Endothelial cell of umbilical vein (primary cell): Measurements from ENCODE around the gene OPA3. TPM values are rescaled to one million over a fixed set of nuclear protein-coding genes. Genes with fewer than 3 reads are reported as not detected.
A peak's percentile ranks its signal among the peaks of the same experiment; 100 is the strongest.

Experiments
- BruUV-seq: library from RNA; stranded (reverse); fragments of 400-500 nt; replicated peaks from 2 replicates; lab custom pipeline; 2021; lab: Mats Ljungman, UMichigan
- CTCF ChIA-PET: fragments of 300-600, 350-600 bp; sonication (Branson Sonifier 250); formaldehyde crosslinking; loops from one replicate; lab custom pipeline; 2021; ENCODE audit warnings: antibody characterized with exemption, inconsistent platforms; lab: Charles Lee
- POLR2A ChIA-PET: fragments of 300-600, 350-600 bp; sonication (Branson Sonifier 250); formaldehyde crosslinking; loops from one replicate; lab custom pipeline; 2021; ENCODE audit warnings: antibody characterized with exemption, inconsistent platforms; lab: Charles Lee
- DNase-seq: peaks from one replicate; pipeline ENCODE4 v3.0.0-alpha.2; 2011; ENCODE audit warnings: low read depth, low spot score
- FAIRE-seq: peaks from 2 replicates; lab custom pipeline; 2011; peaks lifted over from hg19 to GRCh38; lab: Jason Lieb, UNC
- H2AFZ ChIP-seq: 2 replicates; pipeline ENCODE4 v1.6.0; 2012; ENCODE audit warnings: low read depth, low read length, control low read depth, inconsistent platforms
- H3K27ac ChIP-seq: 2 replicates; pipeline ENCODE4 v1.5.1; 2011; ENCODE audit warnings: low read depth, mild to moderate bottlenecking, control low read depth, low read length, moderate library complexity; ENCODE audit not compliant: insufficient read depth
- H3K27me3 ChIP-seq, 2 experiments: 2 replicates each; pipeline versions ENCODE4 v1.6.0 to v1.6.1; 2011; ENCODE audit warnings: low read length in 2 of 2, mixed read lengths in 1 of 2; ENCODE audit not compliant: control insufficient read depth in 2 of 2, insufficient read depth in 2 of 2
- H3K36me3 ChIP-seq, 2 experiments: 2 replicates in 1 of 2; 3 replicates in 1 of 2; pipeline ENCODE4 v1.5.1; 2011; ENCODE audit warnings: low read length in 2 of 2, mild to moderate bottlenecking in 1 of 2, moderate library complexity in 1 of 2; ENCODE audit not compliant: control insufficient read depth in 2 of 2, insufficient read depth in 2 of 2; ENCODE audit errors: extremely low read depth in 1 of 2
- H3K4me1 ChIP-seq: 3 replicates; pipeline ENCODE4 v1.5.1; 2011; ENCODE audit warnings: mild to moderate bottlenecking, low read length; ENCODE audit not compliant: control insufficient read depth, insufficient read depth; ENCODE audit errors: extremely low read depth
- H3K4me2 ChIP-seq: 2 replicates; pipeline ENCODE4 v1.6.1; 2011; ENCODE audit warnings: low read length, control low read depth, mixed read lengths; ENCODE audit not compliant: insufficient read depth
- H3K4me3 ChIP-seq, 3 experiments: fragments of 200-600 bp in 1 of 3; sonication (generic), shearing (Covaris generic) in 1 of 3; replicated peaks in 1 of 3; 2 replicates each; pipeline ENCODE4 v1.5.1; 2011 to 2016; ENCODE audit warnings: control low read depth in 3 of 3, low read length in 3 of 3, mild to moderate bottlenecking in 2 of 3, inconsistent platforms in 1 of 3, low read depth in 1 of 3, moderate library complexity in 1 of 3; ENCODE audit not compliant: insufficient read depth in 1 of 3
- H3K79me2 ChIP-seq: 2 replicates; pipeline ENCODE4 v1.6.0; 2012; ENCODE audit warnings: low read length, inconsistent platforms; ENCODE audit not compliant: control insufficient read depth, insufficient read depth
- H3K9ac ChIP-seq: replicated peaks from 2 replicates; pipeline ENCODE3; 2011; ENCODE audit warnings: low read length, control low read depth; ENCODE audit not compliant: insufficient read depth; ENCODE audit errors: extremely low read depth
- H3K9me1 ChIP-seq: replicated peaks from 3 replicates; pipeline ENCODE4 v1.6.0; 2011; ENCODE audit warnings: mild to moderate bottlenecking, low read length; ENCODE audit not compliant: control insufficient read depth, insufficient read depth; ENCODE audit errors: extremely low read depth
- H3K9me3 ChIP-seq: replicated peaks from 2 replicates; pipeline ENCODE4 v1.5.1; 2012; ENCODE audit warnings: low read length, inconsistent platforms; ENCODE audit not compliant: control insufficient read depth, insufficient read depth
- H4K20me1 ChIP-seq: replicated peaks from 2 replicates; pipeline ENCODE3; 2011; ENCODE audit warnings: mild to moderate bottlenecking, low read length; ENCODE audit not compliant: control insufficient read depth, insufficient read depth; ENCODE audit errors: extremely low read depth
- CTCF ChIP-seq, 2 donors: IDR thresholded peaks; 1 replicate in 1 of 2; 2 replicates in 1 of 2; pipeline ENCODE4 v1.5.1; 2011; ENCODE audit warnings: low read length in 2 of 2, mild to moderate bottlenecking in 2 of 2, moderate library complexity in 2 of 2, control low read depth in 1 of 2, inconsistent platforms in 1 of 2, low read depth in 1 of 2; ENCODE audit not compliant: insufficient read depth in 1 of 2; ENCODE audit errors: extremely low read depth in 1 of 2
- EZH2 ChIP-seq: IDR thresholded peaks from 2 replicates; pipeline ENCODE4 v1.6.1; 2012; ENCODE audit warnings: borderline replicate concordance, low read depth, mild to moderate bottlenecking, moderate library complexity, low read length, inconsistent platforms; ENCODE audit not compliant: severe bottlenecking
- GATA2 ChIP-seq: IDR thresholded peaks from 2 replicates; pipeline ENCODE4 v1.7.0; 2011; ENCODE audit warnings: low read depth, mild to moderate bottlenecking, moderate library complexity, mixed read lengths, low read length; ENCODE audit not compliant: insufficient read length, insufficient read depth
- JUN ChIP-seq: IDR thresholded peaks from 2 replicates; pipeline ENCODE4 v1.6.1; 2011; ENCODE audit warnings: borderline replicate concordance, low read depth; ENCODE audit not compliant: insufficient read length, insufficient read depth
- MAX ChIP-seq: IDR thresholded peaks from 2 replicates; pipeline ENCODE4 v1.6.1; 2011; ENCODE audit not compliant: insufficient read depth, insufficient read length
- MYC ChIP-seq: IDR thresholded peaks from one replicate; pipeline ENCODE4 v1.6.1; 2011; ENCODE audit warnings: mild to moderate bottlenecking, low read depth, low read length
- POLR2A ChIP-seq: IDR thresholded peaks from 2 replicates; pipeline ENCODE4 v1.6.1; 2012; ENCODE audit warnings: low read depth, mild to moderate bottlenecking, control low read depth, low read length
- POLR2AphosphoS5 ChIP-seq: IDR thresholded peaks from 2 replicates; pipeline ENCODE4 v1.6.1; 2012; ENCODE audit warnings: low read depth, mild to moderate bottlenecking, control low read depth, low read length, moderate library complexity; ENCODE audit not compliant: insufficient read depth
- dilution Hi-C: fragments of 300-500 bp; cut with MboI; formaldehyde crosslinking; loops from one replicate; pipeline ENCODE4 v1.15.0; 2019; ENCODE audit warnings: low sequenced_read_pairs; ENCODE audit not compliant: extremely low pct_ligation_motif_present
- intact Hi-C: fragments of 100-400 bp; cut with micrococcal nuclease; formaldehyde crosslinking; loops from one replicate; pipeline ENCODE4 v1.10.0; 2022
- polyA plus RNA-seq, 4 experiments: library from polyadenylated mRNA; depleted of rRNA in 3 of 4; stranded (reverse) in 3 of 4; unstranded in 1 of 4; fragments of >200 nt; gene quantifications; 2 replicates each; pipeline versions ENCODE4 v1.2.1 to v1.2.3, GENCODE V29; 2011 to 2012; ENCODE audit warnings: missing spikeins in 1 of 4
- total RNA-seq: library from RNA; stranded (reverse); gene quantifications from 2 replicates; pipeline ENCODE4 v1.2.3, GENCODE V29; 2021

Gene OPA3
- total and polyA plus RNA-seq, 2 donors (not counting 3 experiments of a cell fraction or from before 2014, with no cell fraction given), result 15.4 to 16.0 TPM

- CTCF ChIA-PET, result interaction anchor here (1.3 to 2.9 kb wide), 2 partner anchors 35 to 119 kb away, joined by 6 to 13 read pairs; no protein-coding TSS in a partner anchor
These were observed 60.9 kb downstream of the OPA3 start for GRCh38 chr19:45523642-45524256.

More at GRCh38 chr19:45523642-45524256, 60.9 kb downstream of the OPA3 start:
- BruUV-seq, result no TSS peak
- Histone ChIP-seq H3K36me3 (peaks cover 12 to 33% of the 10 kb centered on the region in 2 experiments), H3K4me3 (no peak overlapping the region), H3K4me2 (no peak overlapping the region), H2AFZ (no peak overlapping the region), H4K20me1 (no peaks in the 10 kb centered on the region), H3K27ac (no peak overlapping the region), H3K9me1 (no peaks in the 10 kb centered on the region), H3K79me2 (peaks cover 1% of the 10 kb centered on the region), H3K9ac (no peak overlapping the region), H3K27me3 (no peaks in the 10 kb centered on the region), H3K4me1 (no peaks in the 10 kb centered on the region), H3K9me3 (no peaks in the 10 kb centered on the region)
- dilution Hi-C loops (no loop called here), intact Hi-C loops (loop anchor here (1.0 to 2.0 kb wide), 5 partner anchors 15 to 169 kb away; partner anchors contain the start of gene QPCTL)
- peak; percentile 46 for TF ChIP-seq POLR2A
- TF ChIP-seq JUN, result no peak
- no peak for TF ChIP-seq MAX
- no peak for TF ChIP-seq GATA2
- TF ChIP-seq EZH2, result no peak
- TF ChIP-seq CTCF (IDR thresholded peaks at IDR 0.05; ENCODE audit: extremely low read depth in 1 of 2, insufficient read depth in 1 of 2, low read depth in 1 of 2, low read length in 2 of 2), result peak; percentile 82 to 92
- peak; percentile 55 for TF ChIP-seq POLR2AphosphoS5
- no peak for TF ChIP-seq MYC
- POLR2A ChIA-PET, result no interaction called here
- peak; percentile 86 for DNase-seq
- FAIRE-seq, result peak; percentile 93
